GM12878 (cell line): ENCODE results near the gene KIFBP. TPM values are rescaled to one million over a fixed set of nuclear protein-coding genes. Genes with fewer than 3 reads are reported as not detected.

Experiments used
- ATAC-seq: fragments of 200-7000 bp; cut with Tn5 transposase; 3 replicates; pipeline ENCODE4 v1.9.1; 2020; ENCODE audit warnings: mild to moderate bottlenecking, moderate library complexity
- BruUV-seq: library from RNA; stranded (reverse); fragments of 400-500 nt; replicated peaks from 2 replicates; lab custom pipeline; 2021; lab: Mats Ljungman, UMichigan
- CTCF ChIA-PET: fragments of 300-600 bp; sonication (Branson Sonifier 250); formaldehyde crosslinking; extraction: SDS; loops from one replicate; lab custom pipeline; 2021; ENCODE audit warnings: inconsistent platforms; lab: Yijun Ruan, JAX
- POLR2A ChIA-PET: fragments of 350-600 bp; formaldehyde crosslinking; extraction: SDS; loops from one replicate; lab custom pipeline; 2021; ENCODE audit warnings: inconsistent platforms; lab: Charles Lee
- RAD21 ChIA-PET: fragments of 300-600 bp; sonication (Branson Sonifier 250); formaldehyde crosslinking; loops from one replicate; lab custom pipeline; 2023; ENCODE audit warnings: antibody characterized with exemption; ENCODE audit not compliant: unreplicated experiment; lab: Charles Lee
- SMC1A ChIA-PET: fragments of 300-600 bp; sonication (Branson Sonifier 250); formaldehyde crosslinking; loops from one replicate; lab custom pipeline; 2023; ENCODE audit not compliant: unreplicated experiment, uncharacterized antibody; lab: Charles Lee
- DNase-seq: peaks from one replicate; pipeline ENCODE4 v3.0.0-alpha.2; 2011; ENCODE audit warnings: low read depth, low spot score
- FAIRE-seq: peaks from 3 replicates; lab custom pipeline; 2011; peaks lifted over from hg19 to GRCh38; lab: Jason Lieb, UNC
- H2AFZ ChIP-seq: 2 replicates; pipeline ENCODE4 v1.6.0; 2011; ENCODE audit warnings: low read depth, low read length, control low read depth; ENCODE audit not compliant: control insufficient read depth
- H3K27ac ChIP-seq: 2 replicates; pipeline ENCODE4 v1.5.1; 2011; ENCODE audit warnings: control low read depth; ENCODE audit not compliant: control insufficient read depth, insufficient read depth
- H3K27me3 ChIP-seq, 2 experiments: replicated peaks in 1 of 2; 2 replicates each; pipeline versions ENCODE4 v1.6.0 to v1.6.1; 2011; ENCODE audit warnings: low read length in 1 of 2; ENCODE audit not compliant: control insufficient read depth in 2 of 2, insufficient read depth in 2 of 2
- H3K36me3 ChIP-seq, 2 experiments: 2 replicates each; pipeline ENCODE4 v1.5.1; 2011; ENCODE audit warnings: low read length in 1 of 2; ENCODE audit not compliant: control insufficient read depth in 2 of 2, insufficient read depth in 2 of 2
- H3K4me1 ChIP-seq: 2 replicates; pipeline ENCODE4 v1.6.1; 2011; ENCODE audit warnings: mild to moderate bottlenecking, low read length, moderate library complexity, mixed read lengths; ENCODE audit not compliant: control insufficient read depth, insufficient read depth
- H3K4me2 ChIP-seq: 2 replicates; pipeline ENCODE4 v1.6.0; 2011; ENCODE audit warnings: control low read depth; ENCODE audit not compliant: control insufficient read depth, insufficient read depth
- H3K4me3 ChIP-seq: fragments of 200-600 bp; sonication (generic); 2 replicates; pipeline ENCODE4 v1.5.1; 2016
- H3K79me2 ChIP-seq: 2 replicates; pipeline ENCODE4 v1.6.0; 2011; ENCODE audit warnings: low read length; ENCODE audit not compliant: control insufficient read depth, insufficient read depth
- H3K9ac ChIP-seq: 2 replicates; pipeline ENCODE4 v1.8.0; 2011; ENCODE audit warnings: low read length, control low read depth, mixed read lengths; ENCODE audit not compliant: control insufficient read depth, insufficient read depth
- H3K9me3 ChIP-seq: replicated peaks from 3 replicates; pipeline ENCODE4 v1.5.1; 2011; ENCODE audit warnings: mild to moderate bottlenecking, low read length; ENCODE audit not compliant: control insufficient read depth, insufficient read depth
- H4K20me1 ChIP-seq: 2 replicates; pipeline ENCODE4 v1.6.0; 2011; ENCODE audit not compliant: control insufficient read depth, insufficient read depth
- CHD2 ChIP-seq: IDR thresholded peaks from 2 replicates; pipeline ENCODE4 v1.6.1; 2011; ENCODE audit warnings: low read depth, low read length, improper control_type of control experiment, borderline replicate concordance
- GATAD2B ChIP-seq: fragments of 450-650 bp; conservative IDR thresholded peaks from 2 replicates; pipeline ENCODE4 v1.6.1; 2017; ENCODE audit warnings: low read depth, mild to moderate bottlenecking, moderate library complexity
- HCFC1 ChIP-seq: fragments of 150-350 bp; IDR thresholded peaks from 2 replicates; pipeline ENCODE4 v1.6.1; 2014; ENCODE audit warnings: low read length
- IKZF2 ChIP-seq, 2 experiments: fragments of 450-650 bp; IDR thresholded peaks; 2 replicates each; pipeline ENCODE4 v1.6.1; 2017; ENCODE audit warnings: mild to moderate bottlenecking in 2 of 2, moderate library complexity in 2 of 2
- MTA3 ChIP-seq: IDR thresholded peaks from 2 replicates; pipeline ENCODE4 v1.6.1; 2012; ENCODE audit warnings: low read length, inconsistent platforms, borderline replicate concordance
- RELA ChIP-seq: fragments of 450-650 bp; IDR thresholded peaks from 2 replicates; pipeline ENCODE4 v1.8.0; 2014; ENCODE audit warnings: borderline replicate concordance; ENCODE audit not compliant: partially characterized antibody
- SMC3 ChIP-seq: IDR thresholded peaks from 2 replicates; pipeline ENCODE4 v1.6.1; 2011; ENCODE audit warnings: low read length, improper control_type of control experiment, borderline replicate concordance
- WGBS: methylation state at CpG from one replicate; pipeline ENCODE4 v1.1.6; 2016; ENCODE audit warnings: low lambda C conversion rate; ENCODE audit not compliant: insufficient replicate concordance, insufficient coverage; ENCODE audit errors: missing lambda C conversion rate; 5-methylcytosine and 5-hydroxymethylcytosine counted together
- in situ Hi-C: fragments of 300-500 bp; cut with MboI; formaldehyde crosslinking; loops from 9 replicates; pipeline ENCODE4 v1.14.3; 2018; ENCODE audit warnings: mixed read lengths
- intact Hi-C: fragments of 100-400 bp; cut with micrococcal nuclease; formaldehyde crosslinking; loops from one replicate; pipeline ENCODE4 v1.14.2; 2022; ENCODE audit not compliant: unreplicated experiment
- polyA plus RNA-seq, 11 experiments: library from polyadenylated mRNA; depleted of rRNA in 4 of 11; unstranded in 6 of 11; stranded (reverse) in 5 of 11; fragments of >200 nt; fragmentation: Nextera tagmentation in 4 of 11; fragmentation: Illumina TruSeq in 1 of 11; extraction: Ambion mirVana in 4 of 11; extraction: Trizol in 1 of 11; gene quantifications; 1 replicate in 1 of 11; 2 replicates in 10 of 11; pipeline versions ENCODE4 v1.2.1 to v1.2.3, GENCODE V29; 2011 to 2016; ENCODE audit warnings: inconsistent platforms in 2 of 11, missing spikeins in 2 of 11, low read depth in 1 of 11
- total RNA-seq, 4 experiments: library from RNA; depleted of rRNA in 3 of 4; stranded (reverse); fragments of >200 nt in 3 of 4; fragmentation: Illumina TruSeq in 1 of 4; extraction: Trizol in 1 of 4; gene quantifications; 2 replicates each; pipeline versions ENCODE4 v1.2.1 to v1.2.3, GENCODE V29; 2013 to 2021
- TF ChIP-seq, protein P1 (sequence below): IDR thresholded peaks from 2 replicates; pipeline ENCODE4 v1.6.1; 2012; ENCODE audit warnings: low read depth, low read length, improper control_type of control experiment
- TF ChIP-seq, protein P2 (sequence below): fragments of 450-650 bp; IDR thresholded peaks from 2 replicates; pipeline ENCODE4 v1.6.1; 2016; ENCODE audit warnings: mild to moderate bottlenecking

Gene KIFBP
- total and polyA plus RNA-seq, 10 of the 15 experiments (the other 5 are each of a cell fraction or from before 2014, with no cell fraction given) = 8.6 to 29.5 (median 18.7) TPM

DNA sequence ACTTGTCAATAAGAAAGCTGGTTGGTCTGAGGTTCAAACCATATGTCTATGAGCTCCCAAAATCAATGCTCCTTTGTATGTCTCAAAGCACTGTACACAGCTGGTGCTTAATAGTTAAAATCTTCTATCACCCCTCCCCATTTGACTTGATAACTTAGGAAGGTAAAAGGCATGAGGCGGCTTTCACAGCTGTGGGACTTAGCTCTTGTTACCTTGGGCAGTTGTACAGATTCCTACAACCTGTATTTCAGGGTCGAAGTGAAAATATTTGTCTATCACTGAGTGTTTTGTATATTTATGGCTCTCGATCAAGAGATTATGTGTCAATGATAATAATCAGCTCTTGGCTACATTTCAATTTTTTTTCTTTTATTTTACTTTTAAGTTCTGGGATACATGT lies 992 bp upstream of the KIFBP start:
- Histone ChIP-seq H3K9me3 (no peaks in the 10 kb centered on the region), H3K4me1 (peaks cover 7% of the 10 kb centered on the region), H3K79me2 (peaks cover 17% of the 10 kb centered on the region), H3K4me2 (no peak overlapping the region), H3K27ac (no peak overlapping the region), H3K4me3 (no peak overlapping the region), H2AFZ (no peak overlapping the region), H3K36me3 (peaks cover under 1 to 14% of the 10 kb centered on the region in 2 experiments), H4K20me1 (no peaks in the 10 kb centered on the region), H3K27me3 (no peaks in the 10 kb centered on the region), H3K9ac (no peak overlapping the region)
- ChIA-PET CTCF (interaction anchor here (0.7 to 1.4 kb wide), 12 partner anchors 9 to 421 kb away, joined by 3 to 7 read pairs (median 4); no protein-coding TSS in a partner anchor), RAD21 (interaction anchor here (0.9 to 1.4 kb wide), 7 partner anchors 17 to 242 kb away, joined by 3 to 6 read pairs (median 4); partner anchors contain the start of gene DDX21), POLR2A (interaction anchor here (0.6 to 1.3 kb wide), 3 partner anchors 28 to 57 kb away, joined by 4 to 5 read pairs (median 5); partner anchors contain the start of gene DDX21), SMC1A (interaction anchor here (0.7 to 2.2 kb wide), 11 partner anchors 9 to 137 kb away, joined by 3 to 10 read pairs (median 4); no protein-coding TSS in a partner anchor)
- DNase-seq = no peak
- 97% methylated on average over 3 of the region's 3 CpGs for WGBS
- TF ChIP-seq MTA3 = no peak
- TF ChIP-seq GATAD2B = no peak
- intact Hi-C loops = loop anchor here (1.0 kb wide), 1 partner anchor 235 kb away; no protein-coding TSS in a partner anchor
- no peak for ATAC-seq
- FAIRE-seq = no peak
- BruUV-seq = no TSS peak
- in situ Hi-C loops = no loop called here

DNA sequence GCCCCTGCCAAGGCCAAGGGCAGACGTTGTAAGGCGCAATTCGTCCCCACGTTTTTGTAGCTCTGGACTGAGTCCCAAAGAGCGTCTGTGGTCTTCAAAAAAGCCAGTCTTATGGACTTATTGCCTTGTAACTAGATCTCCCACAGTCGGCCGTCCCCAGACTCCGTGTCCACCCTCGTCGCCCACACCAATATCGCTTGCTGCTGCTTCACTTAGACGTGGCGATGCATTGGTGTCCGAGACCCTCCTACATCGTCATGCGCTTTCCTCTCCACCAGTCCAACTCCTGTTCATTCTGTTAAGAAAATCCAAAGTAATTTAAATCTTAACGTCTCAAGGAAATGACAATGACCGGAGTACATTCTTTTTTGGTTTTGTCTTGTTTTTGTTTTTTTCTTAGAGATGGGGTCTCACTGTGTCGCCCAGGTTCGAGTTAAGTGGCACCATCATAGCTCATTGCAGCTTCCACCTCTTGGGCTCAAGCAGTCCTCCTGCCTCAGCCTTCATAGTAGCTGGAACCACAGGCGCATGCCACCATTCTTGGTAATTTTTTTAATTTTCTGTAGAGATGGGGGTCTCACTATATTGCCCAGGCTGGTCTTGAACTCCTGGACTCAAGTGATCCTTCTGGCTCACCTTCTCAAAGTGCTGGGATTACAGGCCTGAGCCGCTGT lies 851 bp downstream of the KIFBP start:
- peaks cover 0 to 8% of the 10 kb centered on the region in 2 experiments; a peak in 3 of 4 replicates for H3K36me3 ChIP-seq
- peaks cover 7% of the 10 kb centered on the region for H3K4me1 ChIP-seq
- peaks cover 21% of the 10 kb centered on the region for H3K79me2 ChIP-seq
- no peaks in the 10 kb centered on the region for H3K9me3 ChIP-seq
- ChIA-PET CTCF (interaction anchor here (0.8 to 2.0 kb wide), 8 partner anchors 11 to 419 kb away, joined by 3 to 10 read pairs (median 4); partner anchors contain the start of gene DDX21), RAD21 (interaction anchor here (1.1 to 1.4 kb wide), 4 partner anchors 15 to 104 kb away, joined by 3 to 5 read pairs (median 4); no protein-coding TSS in a partner anchor), SMC1A (interaction anchor here (1.1 kb wide), 1 partner anchor 109 kb away, joined by 3 read pairs; no protein-coding TSS in a partner anchor), POLR2A (interaction anchor here (0.6 kb wide), 2 partner anchors 103 to 114 kb away, joined by 3 to 8 read pairs; no protein-coding TSS in a partner anchor)
- ATAC-seq (no peak), DNase-seq (no peak), FAIRE-seq (no peak)
- H2AFZ ChIP-seq = peak overlapping the region; percentile 89
- peak overlapping the region; percentile 86 for H3K4me3 ChIP-seq
- no peaks in the 10 kb centered on the region for H4K20me1 ChIP-seq
- peak overlapping the region; percentile 95 for H3K4me2 ChIP-seq
- no peaks in the 10 kb centered on the region for H3K27me3 ChIP-seq
- TF ChIP-seq CHD2 (no peak), HCFC1 (no peak), IKZF2 (IDR thresholded peaks at IDR 0.05) (no peak), SMC3 (no peak), MTA3 (no peak), RELA (no peak)
- TF ChIP-seq, protein P1, sequence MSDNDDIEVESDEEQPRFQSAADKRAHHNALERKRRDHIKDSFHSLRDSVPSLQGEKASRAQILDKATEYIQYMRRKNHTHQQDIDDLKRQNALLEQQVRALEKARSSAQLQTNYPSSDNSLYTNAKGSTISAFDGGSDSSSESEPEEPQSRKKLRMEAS = no peak
- TF ChIP-seq, protein P2, sequence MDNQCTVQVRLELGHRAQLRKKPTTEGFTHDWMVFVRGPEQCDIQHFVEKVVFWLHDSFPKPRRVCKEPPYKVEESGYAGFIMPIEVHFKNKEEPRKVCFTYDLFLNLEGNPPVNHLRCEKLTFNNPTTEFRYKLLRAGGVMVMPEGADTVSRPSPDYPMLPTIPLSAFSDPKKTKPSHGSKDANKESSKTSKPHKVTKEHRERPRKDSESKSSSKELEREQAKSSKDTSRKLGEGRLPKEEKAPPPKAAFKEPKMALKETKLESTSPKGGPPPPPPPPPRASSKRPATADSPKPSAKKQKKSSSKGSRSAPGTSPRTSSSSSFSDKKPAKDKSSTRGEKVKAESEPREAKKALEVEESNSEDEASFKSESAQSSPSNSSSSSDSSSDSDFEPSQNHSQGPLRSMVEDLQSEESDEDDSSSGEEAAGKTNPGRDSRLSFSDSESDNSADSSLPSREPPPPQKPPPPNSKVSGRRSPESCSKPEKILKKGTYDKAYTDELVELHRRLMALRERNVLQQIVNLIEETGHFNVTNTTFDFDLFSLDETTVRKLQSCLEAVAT = 0 out of 2 replicates have a peak, but pooled peaks have one; percentile 13
- no TSS peak for BruUV-seq
- 40% methylated on average over 22 of the region's 22 CpGs for WGBS
- H3K9ac ChIP-seq = peak overlapping the region; percentile 80
- peak overlapping the region; percentile 70; the same call in 1 of the 2 replicates for H3K27ac ChIP-seq
- intact Hi-C loops = no loop called here
- in situ Hi-C loops = no loop called here
